Mesendoderm (in vitro differentiated cells): Measurements from ENCODE around the gene TNNI3K.

Experiments
- DNase-seq: peaks from one replicate; pipeline ENCODE4 v3.0.0; 2013
- H2AK5ac ChIP-seq: 2 replicates; pipeline ENCODE4 v1.6.1; 2013; ENCODE audit warnings: low read length, inconsistent platforms
- H2BK120ac ChIP-seq: 2 replicates; pipeline ENCODE4 v1.6.1; 2013; ENCODE audit warnings: low read depth, mild to moderate bottlenecking, low read length, moderate library complexity, mixed read lengths
- H2BK15ac ChIP-seq: replicated peaks from 2 replicates; pipeline ENCODE4 v1.6.1; 2013; ENCODE audit warnings: low read depth, mild to moderate bottlenecking, moderate library complexity
- H2BK5ac ChIP-seq: 2 replicates; pipeline ENCODE4 v1.6.1; 2013; ENCODE audit warnings: low read length, inconsistent platforms
- H3K18ac ChIP-seq: 2 replicates; pipeline ENCODE4 v1.6.1; 2013; ENCODE audit warnings: mild to moderate bottlenecking, low read length, mixed read lengths
- H3K23ac ChIP-seq: one replicate; pipeline ENCODE4 v1.6.1; 2013; ENCODE audit warnings: low read length
- H3K27ac ChIP-seq: 2 replicates; pipeline ENCODE4 v1.5.1; 2013; ENCODE audit warnings: low read depth, mild to moderate bottlenecking, inconsistent platforms, low read length, moderate library complexity
- H3K27me3 ChIP-seq: 2 replicates; pipeline ENCODE4 v1.6.1; 2013; ENCODE audit warnings: low read length, control low read depth, mild to moderate bottlenecking, inconsistent platforms; ENCODE audit not compliant: insufficient read depth, poor library complexity
- H3K36me3 ChIP-seq: 2 replicates; pipeline ENCODE4 v1.6.1; 2013; ENCODE audit warnings: low read length, inconsistent platforms; ENCODE audit not compliant: control insufficient read depth, insufficient read depth
- H3K4ac ChIP-seq: one replicate; pipeline ENCODE4 v1.6.1; 2013; ENCODE audit warnings: low read depth, mild to moderate bottlenecking, low read length, moderate library complexity
- H3K4me1 ChIP-seq: 2 replicates; pipeline ENCODE4 v1.6.1; 2013; ENCODE audit warnings: low read depth, low read length, inconsistent platforms; ENCODE audit not compliant: control insufficient read depth
- H3K4me2 ChIP-seq: 2 replicates; pipeline ENCODE4 v1.6.1; 2013; ENCODE audit warnings: low read length
- H3K4me3 ChIP-seq: 2 replicates; pipeline ENCODE4 v1.5.1; 2013; ENCODE audit warnings: mild to moderate bottlenecking, low read length
- H3K56ac ChIP-seq: one replicate; pipeline ENCODE4 v1.6.1; 2013; ENCODE audit warnings: low read length
- H3K79me1 ChIP-seq: 2 replicates; pipeline ENCODE4 v1.6.1; 2013; ENCODE audit warnings: low read length, inconsistent platforms
- H3K79me2 ChIP-seq: 2 replicates; pipeline ENCODE4 v1.6.1; 2013; ENCODE audit warnings: mild to moderate bottlenecking, low read length; ENCODE audit not compliant: control insufficient read depth, insufficient read depth
- H3K9ac ChIP-seq: 2 replicates; pipeline ENCODE4 v1.6.1; 2013; ENCODE audit warnings: low read length, inconsistent platforms
- H4K5ac ChIP-seq: one replicate; pipeline ENCODE4 v1.6.1; 2013; ENCODE audit warnings: low read length
- H4K8ac ChIP-seq: one replicate; pipeline ENCODE4 v1.6.1; 2013; ENCODE audit warnings: low read depth, mild to moderate bottlenecking, control low read depth, low read length, moderate library complexity
- WGBS: extraction: QIAGEN DNeasy Blood & Tissue Kit; methylation state at CpG from one replicate; pipeline ENCODE4 v1.1.7; 2013; ENCODE audit warnings: low lambda C conversion rate, missing lambda C conversion rate; ENCODE audit not compliant: insufficient coverage; ENCODE audit errors: extremely low coverage; 5-methylcytosine and 5-hydroxymethylcytosine counted together

The TNNI3K gene

GRCh38 chr1:74423471-74423870, 188.3 kb downstream of the TNNI3K start:
- no peaks in the 10 kb centered on the region for H3K79me2 ChIP-seq
- WGBS, result no CpG with 5 or more reads among the region's 2 CpGs
- H2BK120ac ChIP-seq, result no peak overlapping the region
- H3K79me1 ChIP-seq, result no peaks in the 10 kb centered on the region
- no peak overlapping the region for H3K27ac ChIP-seq
- no peak for DNase-seq
- H3K56ac ChIP-seq, result no peak overlapping the region
- H3K18ac ChIP-seq, result no peak overlapping the region
- H4K5ac ChIP-seq, result no peak overlapping the region
- H3K36me3 ChIP-seq, result no peaks in the 10 kb centered on the region
- no peak overlapping the region for H2BK5ac ChIP-seq
- H3K23ac ChIP-seq, result no peak overlapping the region
- H3K9ac ChIP-seq, result no peak overlapping the region
- no peaks in the 10 kb centered on the region for H3K4me1 ChIP-seq
- H3K4me3 ChIP-seq, result no peak overlapping the region
- no peak overlapping the region for H3K4me2 ChIP-seq
- H3K4ac ChIP-seq, result no peak overlapping the region
- no peak overlapping the region for H2AK5ac ChIP-seq
- no peaks in the 10 kb centered on the region for H3K27me3 ChIP-seq
- no peak overlapping the region for H2BK15ac ChIP-seq
- H4K8ac ChIP-seq, result no peak overlapping the region

GRCh38 chr1:74425676-74426075, 190.5 kb downstream of the TNNI3K start:
- Histone ChIP-seq H2BK120ac (no peak overlapping the region), H3K27me3 (no peaks in the 10 kb centered on the region), H3K27ac (no peak overlapping the region), H4K8ac (no peak overlapping the region), H3K4ac (no peak overlapping the region), H3K79me1 (no peaks in the 10 kb centered on the region), H2AK5ac (no peak overlapping the region), H3K56ac (no peak overlapping the region), H3K23ac (no peak overlapping the region), H4K5ac (no peak overlapping the region), H2BK15ac (no peak overlapping the region), H3K79me2 (no peaks in the 10 kb centered on the region), H3K18ac (no peak overlapping the region), H2BK5ac (no peak overlapping the region), H3K4me3 (no peak overlapping the region), H3K4me1 (no peaks in the 10 kb centered on the region), H3K4me2 (no peak overlapping the region), H3K9ac (no peak overlapping the region), H3K36me3 (no peaks in the 10 kb centered on the region)
- no CpG with 5 or more reads among the region's 6 CpGs for WGBS
- no peak for DNase-seq

GRCh38 chr1:74426208-74426937, 191.2 kb downstream of the TNNI3K start:
- Histone ChIP-seq H4K8ac (no peak overlapping the region), H3K4me2 (no peak overlapping the region), H3K23ac (no peak overlapping the region), H4K5ac (no peak overlapping the region), H3K27me3 (no peaks in the 10 kb centered on the region), H3K4ac (no peak overlapping the region), H3K4me3 (no peak overlapping the region), H2BK5ac (no peak overlapping the region), H3K79me1 (no peaks in the 10 kb centered on the region), H3K36me3 (no peaks in the 10 kb centered on the region), H2AK5ac (no peak overlapping the region), H2BK120ac (no peak overlapping the region), H3K79me2 (no peaks in the 10 kb centered on the region), H3K4me1 (no peaks in the 10 kb centered on the region), H3K56ac (no peak overlapping the region), H3K9ac (no peak overlapping the region), H3K27ac (no peak overlapping the region), H3K18ac (no peak overlapping the region), H2BK15ac (no peak overlapping the region)
- WGBS, result no CpG with 5 or more reads among the region's 7 CpGs
- DNase-seq, result no peak

GRCh38 chr1:74427681-74428080, 192.5 kb downstream of the TNNI3K start:
- no peak overlapping the region for H2BK5ac ChIP-seq
- no peak overlapping the region for H4K5ac ChIP-seq
- H2AK5ac ChIP-seq, result no peak overlapping the region
- no peak overlapping the region for H3K4me3 ChIP-seq
- H3K79me1 ChIP-seq, result no peaks in the 10 kb centered on the region
- H3K4me1 ChIP-seq, result no peaks in the 10 kb centered on the region
- no peak overlapping the region for H4K8ac ChIP-seq
- no peaks in the 10 kb centered on the region for H3K36me3 ChIP-seq
- no peaks in the 10 kb centered on the region for H3K27me3 ChIP-seq
- no peak overlapping the region for H3K27ac ChIP-seq
- H2BK15ac ChIP-seq, result no peak overlapping the region
- no CpG with 5 or more reads among the region's 1 CpG for WGBS
- H3K9ac ChIP-seq, result no peak overlapping the region
- H3K23ac ChIP-seq, result no peak overlapping the region
- H3K79me2 ChIP-seq, result no peaks in the 10 kb centered on the region
- H3K4me2 ChIP-seq, result no peak overlapping the region
- no peak overlapping the region for H2BK120ac ChIP-seq
- DNase-seq, result no peak
- no peak overlapping the region for H3K4ac ChIP-seq
- H3K56ac ChIP-seq, result no peak overlapping the region
- no peak overlapping the region for H3K18ac ChIP-seq

GRCh38 chr1:74429580-74429979, 194.4 kb downstream of the TNNI3K start:
- Histone ChIP-seq H3K56ac (no peak overlapping the region), H2BK15ac (no peak overlapping the region), H3K27ac (no peak overlapping the region), H3K27me3 (no peaks in the 10 kb centered on the region), H3K4me1 (no peaks in the 10 kb centered on the region), H3K9ac (no peak overlapping the region), H3K4me3 (no peak overlapping the region), H2BK120ac (no peak overlapping the region), H3K36me3 (no peaks in the 10 kb centered on the region), H3K18ac (no peak overlapping the region), H3K4me2 (no peak overlapping the region), H3K79me1 (no peaks in the 10 kb centered on the region), H2BK5ac (no peak overlapping the region), H3K4ac (no peak overlapping the region), H3K23ac (no peak overlapping the region), H2AK5ac (no peak overlapping the region), H3K79me2 (no peaks in the 10 kb centered on the region), H4K8ac (no peak overlapping the region), H4K5ac (no peak overlapping the region)
- DNase-seq, result no peak
- WGBS, result no CpG with 5 or more reads among the region's 3 CpGs

- Histone ChIP-seq H3K79me2 (no peaks in the 10 kb centered on the region), H2BK5ac (no peak overlapping the region), H3K27me3 (no peaks in the 10 kb centered on the region), H3K56ac (no peak overlapping the region), H3K4me3 (no peak overlapping the region), H3K9ac (no peak overlapping the region), H3K27ac (no peak overlapping the region), H2BK15ac (no peak overlapping the region), H2AK5ac (no peak overlapping the region), H3K4ac (no peak overlapping the region), H2BK120ac (no peak overlapping the region), H4K8ac (no peak overlapping the region), H3K79me1 (no peaks in the 10 kb centered on the region), H4K5ac (no peak overlapping the region), H3K4me1 (no peaks in the 10 kb centered on the region), H3K18ac (no peak overlapping the region), H3K4me2 (no peak overlapping the region), H3K23ac (no peak overlapping the region), H3K36me3 (no peaks in the 10 kb centered on the region)
- DNase-seq, result no peak
- no CpG with 5 or more reads among the region's 4 CpGs for WGBS
These were observed 195.3 kb downstream of the TNNI3K start for GRCh38 chr1:74430342-74430934.
